HFFc6 (cell line): ENCODE measurements around the gene SLIT1. TPM values are rescaled to one million over a fixed set of nuclear protein-coding genes. Genes with fewer than 3 reads are reported as not detected.

Source experiments
- DNase-seq: peaks from one replicate; pipeline ENCODE4 v3.0.0-alpha.2; 2018
- H3K27ac Mint-ChIP-seq: 2 replicates; pipeline ENCODE4 v1.8.0; 2020; ENCODE audit warnings: mild to moderate bottlenecking, mixed read lengths
- H3K27me3 Mint-ChIP-seq: 2 replicates; pipeline ENCODE4 v1.8.0; 2021; ENCODE audit warnings: mild to moderate bottlenecking, moderate library complexity, mixed read lengths; ENCODE audit not compliant: insufficient read depth
- H3K36me3 Mint-ChIP-seq: 2 replicates; pipeline ENCODE4 v1.8.0; 2021; ENCODE audit warnings: low read depth, mixed read lengths
- H3K4me1 Mint-ChIP-seq: 2 replicates; pipeline ENCODE4 v1.8.0; 2020; ENCODE audit warnings: low read depth, mixed read lengths
- H3K4me3 Mint-ChIP-seq: 2 replicates; pipeline ENCODE4 v1.8.0; 2020; ENCODE audit warnings: mild to moderate bottlenecking, moderate library complexity, mixed read lengths
- H3K9me3 Mint-ChIP-seq: 2 replicates; pipeline ENCODE4 v1.8.0; 2020; ENCODE audit warnings: mild to moderate bottlenecking, mixed read lengths
- total RNA-seq, 6 experiments: library from RNA; stranded (reverse); fragmentation: NEBNext Ultra II Directional; extraction: Animal tissue kit (Norgen Biotek cat#: 25700); gene quantifications; 2 replicates in 1 of 6; 3 replicates in 5 of 6; pipeline ENCODE4 v1.2.3, GENCODE V29; 2021
- TF ChIP-seq, protein P1 (sequence below): fragments of 200-600 bp; sonication (generic); IDR thresholded peaks from 2 replicates; pipeline ENCODE4 v1.5.0; 2021; ENCODE audit warnings: antibody characterized with exemption, mild to moderate bottlenecking

SLIT1 gene
- total RNA-seq, 6 experiments from 2014 or later: 0.05 TPM; not detected in 5

DNA sequence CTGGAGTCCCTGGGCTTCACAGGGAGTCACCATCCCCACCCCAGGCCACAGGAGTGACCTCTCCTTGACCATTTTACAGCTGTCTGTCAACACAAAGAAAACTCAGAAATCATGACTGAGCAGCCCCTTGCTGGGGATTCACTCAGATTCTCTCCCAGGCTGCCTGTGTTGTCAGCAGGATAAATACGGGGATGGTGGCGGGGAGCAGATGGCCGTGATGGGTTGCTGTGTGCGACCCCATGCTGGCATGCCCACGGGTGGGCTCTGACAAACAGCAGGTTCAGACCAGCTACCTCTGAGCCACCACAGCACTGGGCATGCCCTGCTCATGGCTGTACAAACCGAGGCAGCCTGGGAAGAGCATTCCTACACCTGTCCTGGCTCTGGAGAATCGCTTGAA is 136.1 kb downstream of the SLIT1 start:
- H3K36me3 Mint-ChIP-seq: no peaks in the 10 kb centered on the region; the same call in 1 of the 2 replicates
- no peak overlapping the region for H3K4me3 Mint-ChIP-seq
- H3K4me1 Mint-ChIP-seq: no peaks in the 10 kb centered on the region; the same call in 1 of the 2 replicates
- H3K27ac Mint-ChIP-seq: no peak overlapping the region
- H3K9me3 Mint-ChIP-seq: no peaks in the 10 kb centered on the region
- peaks cover 45% of the 10 kb centered on the region for H3K27me3 Mint-ChIP-seq
- TF ChIP-seq, protein P1, sequence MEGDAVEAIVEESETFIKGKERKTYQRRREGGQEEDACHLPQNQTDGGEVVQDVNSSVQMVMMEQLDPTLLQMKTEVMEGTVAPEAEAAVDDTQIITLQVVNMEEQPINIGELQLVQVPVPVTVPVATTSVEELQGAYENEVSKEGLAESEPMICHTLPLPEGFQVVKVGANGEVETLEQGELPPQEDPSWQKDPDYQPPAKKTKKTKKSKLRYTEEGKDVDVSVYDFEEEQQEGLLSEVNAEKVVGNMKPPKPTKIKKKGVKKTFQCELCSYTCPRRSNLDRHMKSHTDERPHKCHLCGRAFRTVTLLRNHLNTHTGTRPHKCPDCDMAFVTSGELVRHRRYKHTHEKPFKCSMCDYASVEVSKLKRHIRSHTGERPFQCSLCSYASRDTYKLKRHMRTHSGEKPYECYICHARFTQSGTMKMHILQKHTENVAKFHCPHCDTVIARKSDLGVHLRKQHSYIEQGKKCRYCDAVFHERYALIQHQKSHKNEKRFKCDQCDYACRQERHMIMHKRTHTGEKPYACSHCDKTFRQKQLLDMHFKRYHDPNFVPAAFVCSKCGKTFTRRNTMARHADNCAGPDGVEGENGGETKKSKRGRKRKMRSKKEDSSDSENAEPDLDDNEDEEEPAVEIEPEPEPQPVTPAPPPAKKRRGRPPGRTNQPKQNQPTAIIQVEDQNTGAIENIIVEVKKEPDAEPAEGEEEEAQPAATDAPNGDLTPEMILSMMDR: no peak
- DNase-seq: no peak

DNA sequence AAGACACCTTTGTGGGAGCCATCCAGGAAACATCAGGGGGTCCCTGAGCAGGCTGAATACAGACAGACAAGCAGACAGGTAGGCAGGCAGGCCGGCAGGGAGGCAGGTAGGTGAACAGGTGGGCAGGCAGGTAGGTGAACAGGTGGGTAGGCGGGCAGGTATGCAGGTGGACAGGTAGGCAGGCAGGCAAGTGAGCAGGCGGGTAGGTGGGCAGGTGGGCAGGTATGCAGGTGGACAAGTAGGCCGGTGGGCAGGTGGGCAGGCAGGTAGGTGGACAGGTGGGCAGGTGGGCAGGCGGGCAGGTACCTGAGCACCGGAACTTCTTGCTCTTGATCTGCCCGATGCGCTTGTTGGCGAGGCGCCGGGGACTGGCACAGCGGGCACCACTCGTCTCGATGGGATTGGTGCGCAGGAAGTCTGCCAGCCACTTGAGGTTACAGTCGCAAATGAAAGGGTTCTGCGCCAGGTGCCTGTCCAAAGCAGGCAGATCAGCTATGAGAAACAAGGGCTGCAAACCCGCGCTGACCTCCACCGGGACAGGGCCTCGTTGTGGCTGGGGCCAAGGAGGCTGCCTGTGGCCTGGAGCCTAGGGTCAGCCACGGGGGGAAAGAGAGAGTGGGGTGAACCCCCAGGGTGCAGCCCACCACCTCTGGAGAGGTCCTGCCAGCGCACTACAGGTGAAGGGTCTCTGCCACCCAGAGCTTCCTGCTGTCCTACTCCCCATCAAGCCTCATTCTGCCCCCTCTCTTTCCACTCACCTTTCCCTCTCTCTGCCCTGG is 136.9 kb downstream of the SLIT1 start:
- Mint-ChIP-seq H3K9me3 (no peaks in the 10 kb centered on the region), H3K27ac (no peak overlapping the region), H3K27me3 (peaks cover 39% of the 10 kb centered on the region), H3K4me1 (no peaks in the 10 kb centered on the region; the same call in 1 of the 2 replicates), H3K36me3 (no peaks in the 10 kb centered on the region; the same call in 1 of the 2 replicates), H3K4me3 (no peak overlapping the region)
- DNase-seq: no peak
- TF ChIP-seq, protein P1: no peak

DNA sequence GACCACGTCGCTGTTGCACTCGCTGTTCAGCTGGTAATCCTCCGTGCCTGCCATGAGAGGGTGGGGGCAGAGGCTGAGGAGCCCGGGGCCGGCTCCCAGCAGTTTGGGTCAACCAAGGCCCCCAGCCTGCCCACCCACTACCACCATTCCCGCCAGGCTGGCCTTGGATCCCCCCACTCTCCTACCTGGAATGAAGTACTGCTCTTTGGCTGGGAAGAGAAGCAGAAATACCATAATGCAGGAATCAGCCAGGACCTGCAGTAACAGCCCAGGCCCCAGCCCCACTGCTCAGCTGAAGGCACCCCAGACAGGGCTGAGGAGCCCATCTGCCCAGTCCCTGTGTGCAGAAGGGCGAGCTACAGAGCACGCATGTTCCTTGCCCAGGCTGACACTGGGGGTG is 138.0 kb downstream of the SLIT1 start:
- H3K4me1 Mint-ChIP-seq: no peaks in the 10 kb centered on the region; the same call in 1 of the 2 replicates

DNA sequence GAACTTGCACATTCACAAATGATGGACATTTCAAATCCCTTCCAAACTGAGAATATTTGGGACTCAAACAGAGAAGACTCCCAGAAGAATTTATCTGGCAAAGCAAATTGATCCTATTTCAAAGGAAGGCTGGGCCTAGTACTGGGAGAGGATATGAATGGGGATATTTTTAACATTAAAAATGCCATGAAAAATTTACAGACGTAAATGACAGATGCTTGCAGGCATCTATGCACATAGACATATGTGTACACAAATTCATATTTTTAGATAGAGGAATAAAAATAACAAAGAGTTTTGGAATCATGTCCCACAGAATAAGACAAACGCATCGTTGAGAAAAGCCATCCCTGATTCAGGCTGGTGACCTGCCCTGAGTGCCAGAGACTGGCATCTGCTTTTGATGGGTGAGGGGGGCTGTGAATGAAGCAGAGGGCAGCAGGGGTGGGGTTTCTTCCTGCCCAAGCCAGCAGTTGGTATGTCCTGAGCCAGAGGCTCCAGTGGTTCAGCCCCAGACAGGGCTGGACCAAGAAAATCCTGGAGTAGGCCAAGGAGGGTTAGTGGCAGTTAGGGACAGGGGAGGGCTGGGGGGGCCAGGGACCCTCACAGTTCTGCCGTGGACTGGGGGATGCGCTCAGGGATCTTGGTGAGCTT is 138.5 kb downstream of the SLIT1 start:
- no peak overlapping the region for H3K27ac Mint-ChIP-seq
- H3K36me3 Mint-ChIP-seq: no peaks in the 10 kb centered on the region; the same call in 1 of the 2 replicates
- TF ChIP-seq, protein P1: no peak
- peaks cover 33% of the 10 kb centered on the region for H3K27me3 Mint-ChIP-seq
- H3K4me3 Mint-ChIP-seq: no peak overlapping the region
- DNase-seq: no peak
- no peaks in the 10 kb centered on the region; the same call in 1 of the 2 replicates for H3K4me1 Mint-ChIP-seq
- no peaks in the 10 kb centered on the region for H3K9me3 Mint-ChIP-seq

More for the DNA sequence above, 138.0 kb downstream of the SLIT1 start:
- Mint-ChIP-seq H3K4me3 (no peak overlapping the region), H3K36me3 (no peaks in the 10 kb centered on the region; the same call in 1 of the 2 replicates), H3K9me3 (no peaks in the 10 kb centered on the region), H3K27me3 (peaks cover 37% of the 10 kb centered on the region), H3K27ac (no peak overlapping the region)
- TF ChIP-seq, protein P1: no peak
- no peak for DNase-seq

DNA sequence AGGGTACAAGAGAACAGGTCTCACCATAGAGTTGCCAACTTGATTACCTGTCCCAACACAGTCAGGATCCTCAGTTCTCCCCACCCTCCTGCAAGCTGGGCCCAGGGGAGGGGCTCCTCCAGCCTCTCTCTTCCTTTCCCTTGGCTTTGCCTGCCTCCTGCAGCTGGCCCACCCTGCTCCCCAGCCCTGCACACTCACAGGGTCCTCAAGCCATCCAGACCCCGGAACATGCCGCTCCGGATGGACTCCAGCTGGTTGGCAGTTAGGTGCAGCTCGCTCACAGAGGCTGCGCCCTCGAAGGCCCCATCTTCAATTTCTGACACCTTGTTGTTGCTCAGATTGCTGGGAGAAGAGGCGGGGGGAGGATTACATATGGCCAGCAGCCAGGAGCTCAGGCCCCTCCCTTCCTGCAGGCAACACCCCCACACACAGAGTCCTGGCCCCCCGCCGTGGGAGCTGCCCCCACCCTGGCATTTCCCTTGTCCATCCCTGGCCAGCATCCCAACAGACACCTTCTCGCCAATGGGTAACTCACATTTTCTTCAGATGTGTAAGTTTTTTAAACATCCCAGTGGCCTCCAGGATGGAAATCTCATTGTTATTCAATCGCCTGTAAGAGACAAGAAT is 139.2 kb downstream of the SLIT1 start:
- H3K36me3 Mint-ChIP-seq: no peaks in the 10 kb centered on the region; the same call in 1 of the 2 replicates
- DNase-seq: no peak
- H3K4me3 Mint-ChIP-seq: no peak overlapping the region
- peaks cover 36% of the 10 kb centered on the region for H3K27me3 Mint-ChIP-seq
- TF ChIP-seq, protein P1: no peak
- H3K27ac Mint-ChIP-seq: no peak overlapping the region
- H3K9me3 Mint-ChIP-seq: no peaks in the 10 kb centered on the region
- H3K4me1 Mint-ChIP-seq: no peaks in the 10 kb centered on the region; the same call in 1 of the 2 replicates
